Esophagus muscularis mucosa (tissue), 3 donors: ENCODE results near the gene CALML6.

ENCODE experiments used
- CTCF ChIP-seq, 3 experiments: fragments of 200-600 bp in 2 of 3; fragments of 450-650 bp in 1 of 3; sonication (generic) in 2 of 3; IDR thresholded peaks; one replicate each; pipeline ENCODE4 v1.5.1; 2017 to 2019; ENCODE audit warnings: antibody characterized with exemption in 3 of 3, mild to moderate bottlenecking in 2 of 3, moderate library complexity in 1 of 3
- POLR2A ChIP-seq: fragments of 450-650 bp; IDR thresholded peaks from one replicate; pipeline ENCODE4 v1.6.1; 2017; ENCODE audit warnings: antibody characterized with exemption, moderate library complexity, mild to moderate bottlenecking, low read depth

GRCh38 chr1:1929102-1929638 lies 14.1 kb downstream of the CALML6 start:
- TF ChIP-seq CTCF (IDR thresholded peaks at IDR 0.05), result no peak
- no peak for TF ChIP-seq POLR2A
